B cell (primary cell): Measurements from ENCODE around the gene SRGAP1.

Experiments used
- CTCF ChIP-seq: fragments of 200-600 bp; IDR thresholded peaks from one replicate; pipeline ENCODE4 v1.8.0; 2022; ENCODE audit warnings: antibody characterized with exemption, mild to moderate bottlenecking
- EZH2 ChIP-seq: IDR thresholded peaks from 2 replicates; pipeline ENCODE4 v1.6.1; 2012; ENCODE audit warnings: borderline replicate concordance, low read depth, mild to moderate bottlenecking, moderate library complexity, low read length; ENCODE audit not compliant: insufficient read depth, poor library complexity, severe bottlenecking

GRCh38 chr12:64122154-64122553 is 277.7 kb downstream of the SRGAP1 start:
- no peak for TF ChIP-seq CTCF
- no peak for TF ChIP-seq EZH2
